Astrocyte of the spinal cord (primary cell): ENCODE results near the gene GABBR2.
"Not testable (repeated sequence)": the region's sequence is repeated elsewhere in the genome, so short reads cannot be mapped to it uniquely, and the experiment has no call there.

Experiments used
- DNase-seq: peaks from one replicate; pipeline ENCODE4 v3.0.0; 2011; ENCODE audit warnings: low read depth, low spot score
- H3K4me3 ChIP-seq: 2 replicates; pipeline ENCODE4 v1.5.1; 2011; ENCODE audit warnings: low read depth, mild to moderate bottlenecking, low read length, moderate library complexity
- in situ Hi-C: cut with HindIII; loops from 2 replicates; pipeline ENCODE4 v1.10.0; 2017; ENCODE audit warnings: low sequenced_read_pairs
- TF ChIP-seq, protein P1 (sequence below): IDR thresholded peaks from 2 replicates; pipeline ENCODE4 v1.5.1; 2012; ENCODE audit warnings: low read depth, mild to moderate bottlenecking, low read length, inconsistent platforms

GABBR2 gene

DNA sequence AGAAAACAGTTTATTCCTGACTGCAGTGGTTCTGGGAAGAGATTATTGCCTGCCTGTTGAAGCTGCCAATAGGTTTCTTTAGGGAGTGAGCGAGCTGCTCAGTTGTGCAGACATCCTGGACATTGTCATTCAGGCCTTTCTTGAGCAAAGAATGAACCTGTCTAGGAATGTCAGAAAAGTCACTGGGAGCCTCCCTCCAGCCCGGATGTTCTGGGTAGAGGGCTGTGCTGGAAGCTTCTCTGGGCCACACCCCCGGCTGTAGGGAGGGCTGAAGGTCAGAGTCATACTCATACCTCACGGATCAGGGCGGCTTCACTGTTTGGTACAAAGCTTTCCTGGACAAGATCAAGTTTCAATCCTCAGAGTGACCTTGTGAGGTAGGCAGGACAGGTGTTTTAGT is 419.9 kb downstream of the GABBR2 start:
- TF ChIP-seq, protein P1, sequence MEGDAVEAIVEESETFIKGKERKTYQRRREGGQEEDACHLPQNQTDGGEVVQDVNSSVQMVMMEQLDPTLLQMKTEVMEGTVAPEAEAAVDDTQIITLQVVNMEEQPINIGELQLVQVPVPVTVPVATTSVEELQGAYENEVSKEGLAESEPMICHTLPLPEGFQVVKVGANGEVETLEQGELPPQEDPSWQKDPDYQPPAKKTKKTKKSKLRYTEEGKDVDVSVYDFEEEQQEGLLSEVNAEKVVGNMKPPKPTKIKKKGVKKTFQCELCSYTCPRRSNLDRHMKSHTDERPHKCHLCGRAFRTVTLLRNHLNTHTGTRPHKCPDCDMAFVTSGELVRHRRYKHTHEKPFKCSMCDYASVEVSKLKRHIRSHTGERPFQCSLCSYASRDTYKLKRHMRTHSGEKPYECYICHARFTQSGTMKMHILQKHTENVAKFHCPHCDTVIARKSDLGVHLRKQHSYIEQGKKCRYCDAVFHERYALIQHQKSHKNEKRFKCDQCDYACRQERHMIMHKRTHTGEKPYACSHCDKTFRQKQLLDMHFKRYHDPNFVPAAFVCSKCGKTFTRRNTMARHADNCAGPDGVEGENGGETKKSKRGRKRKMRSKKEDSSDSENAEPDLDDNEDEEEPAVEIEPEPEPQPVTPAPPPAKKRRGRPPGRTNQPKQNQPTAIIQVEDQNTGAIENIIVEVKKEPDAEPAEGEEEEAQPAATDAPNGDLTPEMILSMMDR: no peak
- in situ Hi-C loops: no loop called here
- no peak overlapping the region for H3K4me3 ChIP-seq
- no peak for DNase-seq

DNA sequence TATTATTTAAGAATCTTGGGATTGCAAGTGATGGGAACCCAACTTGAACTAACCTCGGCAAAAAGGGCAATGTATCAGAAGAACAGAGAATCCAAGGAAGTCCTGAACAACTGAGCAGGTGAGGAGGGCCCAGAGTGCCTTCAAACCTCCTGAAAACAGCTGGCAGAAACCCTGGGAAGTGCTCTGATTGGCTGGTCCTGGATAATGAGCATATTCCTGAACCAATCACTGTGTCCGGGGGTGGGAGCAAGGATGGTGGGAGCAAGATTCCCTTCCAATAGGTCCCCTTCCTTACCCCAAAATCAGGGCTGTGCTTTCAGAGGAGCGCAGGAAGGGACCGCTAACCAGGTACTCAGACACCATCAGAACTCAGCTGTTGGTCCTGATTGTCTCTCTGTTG is 421.4 kb downstream of the GABBR2 start:
- no peak for DNase-seq
- in situ Hi-C loops: no loop called here
- no peak overlapping the region for H3K4me3 ChIP-seq
- TF ChIP-seq, protein P1: no peak

DNA sequence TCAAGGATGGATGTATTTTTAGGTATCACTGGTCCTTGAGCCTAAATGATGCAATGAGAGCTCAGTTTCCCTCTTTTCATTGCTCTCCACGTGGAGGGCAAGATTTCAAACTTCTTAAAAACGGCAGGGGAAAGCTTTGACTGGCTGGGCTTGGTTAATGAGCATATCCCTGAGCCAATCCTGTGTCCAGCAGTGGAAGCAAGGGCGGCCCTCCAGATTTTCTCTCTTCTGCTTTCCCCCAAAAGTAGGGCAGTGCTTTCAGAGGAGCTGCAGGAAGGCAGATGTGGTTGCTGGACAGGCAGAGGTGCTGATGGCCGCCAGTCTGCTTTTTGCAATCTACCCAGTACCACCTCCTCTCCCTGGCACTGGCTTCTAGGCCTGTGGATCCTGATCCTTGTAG is 423.3 kb downstream of the GABBR2 start:
- in situ Hi-C loops: no loop called here
- TF ChIP-seq, protein P1: no peak
- DNase-seq: no peak
- H3K4me3 ChIP-seq: no peak overlapping the region

DNA sequence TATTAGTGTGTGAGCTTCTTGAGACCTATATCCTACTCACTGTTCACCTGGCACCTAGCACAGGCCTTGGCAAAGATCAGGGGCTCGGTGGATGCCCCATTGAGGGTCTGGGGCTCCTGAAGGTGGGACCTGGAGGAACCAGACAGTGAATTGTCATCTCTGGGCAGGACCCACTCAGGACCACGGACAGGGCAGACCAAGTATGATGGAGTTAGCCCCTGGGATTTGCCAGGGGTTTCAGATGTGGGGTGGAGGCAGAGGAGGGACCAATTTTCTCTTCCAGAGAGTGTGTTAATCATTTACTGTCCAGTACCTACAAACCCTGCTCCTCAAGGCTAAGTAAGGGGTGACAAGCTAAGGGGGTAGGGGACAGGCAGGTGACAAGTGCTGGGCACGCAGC is 424.0 kb downstream of the GABBR2 start:
- in situ Hi-C loops: no loop called here
- TF ChIP-seq, protein P1: no peak
- DNase-seq: no peak
- H3K4me3 ChIP-seq: no peak overlapping the region

DNA sequence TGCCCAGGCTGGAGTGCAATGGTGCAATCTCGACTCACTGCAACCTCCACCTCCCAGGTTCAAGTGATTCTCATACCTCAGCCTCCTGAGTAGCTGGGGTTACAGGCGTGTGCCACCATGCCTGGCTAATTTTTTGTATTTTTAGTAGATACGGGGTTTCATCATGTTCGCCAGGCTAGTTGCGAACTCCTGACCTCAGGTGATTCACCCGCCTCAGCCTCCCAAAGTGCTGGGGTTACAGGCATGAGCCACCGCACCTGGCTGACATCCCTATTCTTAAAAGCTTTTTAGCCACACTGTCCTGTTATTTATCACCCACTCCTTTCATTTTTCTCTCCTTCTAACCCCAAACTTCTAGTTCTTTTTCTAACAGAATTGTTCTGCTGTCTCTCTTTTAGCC is 425.6 kb downstream of the GABBR2 start:
- DNase-seq, H3K4me3 ChIP-seq, in situ Hi-C loops: not testable (repeated sequence)

DNA sequence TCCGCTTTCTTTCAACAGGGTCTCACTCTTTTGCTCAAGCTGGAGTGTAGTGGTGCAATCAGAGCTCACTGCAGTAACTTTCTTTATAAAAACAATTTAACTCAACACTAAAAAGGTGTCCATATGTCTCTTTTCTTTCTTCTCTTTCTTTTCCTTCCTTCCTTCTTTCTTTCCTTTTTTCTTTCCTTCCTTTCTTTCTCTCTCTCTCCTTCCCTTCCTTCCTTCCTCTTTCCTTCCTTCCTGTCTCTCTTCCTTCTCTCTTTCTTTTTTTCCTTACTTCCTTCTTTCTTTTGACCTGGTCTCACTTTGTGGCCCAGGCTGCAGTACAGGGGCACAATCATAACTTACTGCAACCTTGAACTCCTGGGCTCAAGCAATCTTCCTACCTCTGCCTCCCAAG is 427.5 kb downstream of the GABBR2 start:
- no peak overlapping the region for H3K4me3 ChIP-seq
- TF ChIP-seq, protein P1: no peak
- DNase-seq: no peak
- in situ Hi-C loops: no loop called here

DNA sequence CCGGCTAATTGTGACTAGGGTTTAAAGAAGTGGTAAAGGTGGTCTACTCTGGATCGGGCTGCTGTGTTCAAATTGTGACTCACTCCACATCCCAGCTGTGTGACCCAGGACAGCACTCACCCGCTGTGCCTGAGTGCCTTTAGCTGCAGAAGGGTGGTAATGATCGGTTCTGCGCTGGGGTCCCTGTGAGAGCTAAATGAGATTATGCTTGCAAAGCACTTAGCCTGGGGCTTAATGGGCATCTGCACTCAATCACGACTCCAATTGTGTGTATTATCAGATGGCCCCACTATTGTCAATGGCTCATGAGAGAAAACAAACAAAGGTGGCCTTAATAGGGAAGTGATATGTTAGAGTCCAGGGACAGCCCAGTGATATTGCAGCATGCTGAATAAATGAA is 428.2 kb downstream of the GABBR2 start:
- in situ Hi-C loops: no loop called here
- TF ChIP-seq, protein P1: no peak
- no peak for DNase-seq
- H3K4me3 ChIP-seq: no peak overlapping the region
